Frontal cortex (tissue), 4 donors: ENCODE measurements around the gene LTA4H. TPM values are rescaled to one million over a fixed set of nuclear protein-coding genes. Genes with fewer than 3 reads are reported as not detected.

ENCODE experiments used
- DNase-seq, 2 donors: peaks; one replicate each; pipeline ENCODE4 v3.0.0; 2012; ENCODE audit warnings: low spot score in 2 of 2
- FAIRE-seq: peaks from 2 replicates; lab custom pipeline; 2012; peaks lifted over from hg19 to GRCh38; lab: Jason Lieb, UNC
- total RNA-seq: library from RNA; depleted of rRNA; stranded (reverse); fragments of >200 nt; gene quantifications from one replicate; pipeline ENCODE4 v1.2.3, GENCODE V29; 2014
- donor health status: control.
- donor health status: control.
- donor health status: control.

Gene LTA4H
- total RNA-seq, 1 donor from 2014 or later: 37.5 TPM

DNA sequence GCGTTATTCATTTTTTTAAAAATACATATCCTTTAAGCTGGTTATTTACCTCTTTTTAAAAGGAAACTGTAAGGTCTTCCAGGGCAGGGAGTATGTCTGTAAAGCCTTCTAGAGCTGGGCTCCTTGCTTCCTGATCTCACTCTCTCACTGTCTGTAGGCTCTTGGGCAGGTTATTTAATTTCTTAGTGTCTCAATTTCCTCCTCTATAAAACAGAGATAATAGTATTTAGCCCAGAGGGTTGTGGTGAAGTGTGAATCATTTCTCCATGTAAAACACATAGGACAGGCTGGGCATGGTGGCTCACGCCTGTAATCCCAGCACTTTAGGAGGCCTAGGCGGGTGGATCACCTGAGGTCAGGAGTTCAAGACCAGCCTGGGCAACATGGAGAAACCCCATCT is 25.9 kb upstream of the LTA4H start:
- no peak for DNase-seq
- FAIRE-seq: no peak

GRCh38 chr12:96060041-96060440 is 24.7 kb upstream of the LTA4H start:
- DNase-seq (no peak), FAIRE-seq (no peak)

DNA sequence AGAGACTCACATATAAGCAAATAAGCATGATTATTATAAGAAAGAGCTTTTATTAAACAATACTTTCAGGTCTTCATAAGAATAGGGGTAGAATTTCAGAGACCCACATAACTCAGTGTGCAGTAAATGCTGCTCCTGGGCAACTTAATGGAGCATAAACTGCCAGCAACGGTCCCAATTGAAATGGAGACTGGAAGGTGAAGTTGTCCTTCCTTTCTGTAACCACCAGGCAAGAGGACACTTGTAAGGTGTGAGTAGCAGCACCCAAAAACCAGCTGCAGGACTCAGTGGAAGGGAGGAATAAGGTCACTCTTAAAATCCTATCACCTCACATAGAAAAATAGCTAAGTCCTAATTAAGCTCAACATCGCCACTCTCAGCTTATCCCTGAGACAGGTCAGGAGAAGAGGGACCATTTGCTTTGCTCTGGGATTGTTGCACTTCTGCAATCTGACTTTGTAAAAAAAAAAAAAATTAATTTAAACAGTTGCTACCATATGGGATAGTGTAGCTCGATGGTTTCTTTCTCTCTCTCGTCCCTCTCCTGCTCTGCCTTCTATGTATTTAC is 22.7 kb upstream of the LTA4H start:
- DNase-seq (no peak), FAIRE-seq (no peak)

DNA sequence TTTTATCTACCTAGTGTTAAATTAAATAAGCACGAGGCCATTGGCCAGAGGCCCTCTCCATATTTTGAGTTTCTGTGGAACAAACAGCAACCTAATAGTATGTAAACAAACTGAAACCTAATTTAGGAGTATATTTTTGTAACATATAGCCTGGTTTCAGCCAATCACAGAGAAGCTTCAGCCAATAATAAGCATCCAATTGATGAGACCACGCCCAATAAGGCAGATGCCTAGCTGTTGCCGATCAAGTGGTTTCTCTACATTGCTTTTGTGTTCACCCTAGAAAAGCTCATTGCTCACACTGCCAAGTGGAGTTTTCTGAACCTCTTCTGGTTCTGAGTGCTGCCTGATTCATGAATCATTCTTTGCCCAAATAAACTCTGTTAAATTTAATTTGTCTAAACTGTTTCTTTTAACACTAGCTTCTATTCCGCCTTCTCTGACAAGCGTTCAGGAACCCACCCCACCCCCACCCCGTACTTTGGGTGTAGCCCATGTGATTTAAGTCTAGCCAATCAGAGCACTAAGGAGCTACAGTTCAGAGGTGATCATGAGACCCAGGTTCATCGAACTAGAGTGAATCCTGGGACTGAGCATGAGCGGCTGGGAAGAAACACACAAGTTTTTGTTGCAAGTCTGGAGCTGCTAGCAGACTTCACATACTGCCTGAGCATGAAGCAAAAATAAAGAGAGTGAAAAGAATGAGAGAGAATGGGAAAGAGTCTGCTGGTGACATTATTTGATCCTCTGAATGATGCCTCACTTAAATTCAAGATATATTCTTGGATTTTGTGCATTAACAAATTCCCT is 21.5 kb upstream of the LTA4H start:
- FAIRE-seq: no peak
- DNase-seq: no peak

- no peak for FAIRE-seq
- DNase-seq: no peak
These were observed 18.8 kb upstream of the LTA4H start for GRCh38 chr12:96054244-96054610.

- no peak for FAIRE-seq
These were observed 18.3 kb upstream of the LTA4H start for GRCh38 chr12:96053476-96054243.

GRCh38 chr12:96051756-96052485 is 16.5 kb upstream of the LTA4H start:
- DNase-seq: no peak
- FAIRE-seq: no peak

More at GRCh38 chr12:96053476-96054243, 18.3 kb upstream of the LTA4H start:
- DNase-seq: no peak

DNA sequence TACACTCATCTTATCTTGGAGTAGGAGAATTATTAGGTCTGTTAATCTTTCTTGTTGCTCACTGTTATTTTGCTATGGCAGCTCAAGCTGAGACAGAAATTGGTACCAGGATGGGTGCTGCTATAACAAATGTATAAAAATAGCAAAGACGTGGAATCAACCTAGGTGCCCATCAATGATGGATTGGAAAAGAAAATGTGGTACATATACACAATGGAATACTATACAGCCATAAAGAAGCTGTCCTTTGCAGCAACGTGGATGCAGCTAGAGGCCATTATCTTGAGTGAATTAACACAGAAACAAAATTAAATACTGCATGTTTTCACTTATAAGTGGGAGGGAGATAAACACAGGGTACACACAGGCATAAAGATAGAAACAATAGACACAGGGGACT is 14.8 kb upstream of the LTA4H start:
- DNase-seq: no peak
- no peak for FAIRE-seq

- no peak for FAIRE-seq
- DNase-seq: no peak
These were observed 13.7 kb upstream of the LTA4H start for GRCh38 chr12:96049101-96049500.

DNA sequence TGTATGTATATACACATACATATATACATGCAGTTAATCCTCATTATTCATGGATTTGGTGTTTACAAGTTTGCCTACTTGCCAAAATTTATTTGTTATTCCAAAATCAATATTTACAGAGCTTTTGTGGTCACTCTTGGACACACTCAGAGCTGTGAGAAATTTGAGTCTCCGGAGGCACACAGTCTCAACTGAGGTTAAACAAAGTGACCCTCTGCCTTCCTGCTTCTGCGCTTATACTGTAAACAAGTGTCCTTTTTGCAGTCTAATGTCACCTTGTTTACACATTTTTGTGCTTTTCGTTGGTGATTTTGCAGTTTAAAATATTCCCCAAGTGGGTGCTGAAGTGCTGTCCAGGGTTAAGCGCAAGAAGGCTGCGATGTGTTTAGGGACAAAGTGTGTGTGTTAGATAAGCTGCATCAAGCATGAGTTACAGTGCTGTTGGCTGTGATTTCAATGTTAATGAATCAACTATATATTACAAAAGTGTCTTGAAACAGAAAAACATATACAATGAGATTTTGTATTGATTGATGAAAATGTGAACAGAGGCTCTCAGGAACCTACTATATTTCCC is 13.1 kb upstream of the LTA4H start:
- DNase-seq (no peak), FAIRE-seq (no peak)

GRCh38 chr12:96047229-96048211 is 12.1 kb upstream of the LTA4H start:
- FAIRE-seq: no peak

GRCh38 chr12:96046543-96047228 is 11.3 kb upstream of the LTA4H start:
- DNase-seq (no peak), FAIRE-seq (no peak)

More at GRCh38 chr12:96047229-96048211, 12.1 kb upstream of the LTA4H start:
- no peak for DNase-seq

- no peak for DNase-seq
- FAIRE-seq: no peak
These were observed 10.2 kb upstream of the LTA4H start for GRCh38 chr12:96045566-96045965.

DNA sequence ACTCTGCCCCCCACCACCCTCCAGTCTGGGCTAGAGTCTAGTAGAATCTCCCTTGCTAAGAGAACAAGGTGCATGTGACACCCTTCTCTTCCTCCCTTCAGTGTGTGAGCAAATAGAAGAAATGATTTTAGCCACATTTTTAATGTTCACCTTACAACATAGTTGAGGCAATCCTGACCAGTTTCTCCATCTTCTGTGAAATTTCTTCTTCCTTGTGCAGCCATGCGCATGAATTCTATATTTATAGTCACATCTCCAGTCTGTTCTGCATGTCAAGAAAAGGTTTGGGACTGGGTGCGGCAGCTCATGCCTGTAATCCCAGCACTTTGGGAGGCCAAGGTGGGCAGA is 9.5 kb upstream of the LTA4H start:
- no peak for DNase-seq
- FAIRE-seq: no peak

GRCh38 chr12:96044017-96044942 is 8.9 kb upstream of the LTA4H start:
- FAIRE-seq (no peak), DNase-seq (no peak)

- DNase-seq: no peak
- no peak for FAIRE-seq
These were observed 5.8 kb upstream of the LTA4H start for GRCh38 chr12:96041181-96041580.
